GM12874 (cell line): ENCODE results near the gene COLEC12.

ENCODE experiments used
- TF ChIP-seq, protein P1 (sequence below): IDR thresholded peaks from 2 replicates; pipeline ENCODE4 v1.5.1; 2011; ENCODE audit warnings: low read depth, mild to moderate bottlenecking, control low read depth, low read length, moderate library complexity; ENCODE audit not compliant: insufficient read depth

Gene COLEC12

DNA sequence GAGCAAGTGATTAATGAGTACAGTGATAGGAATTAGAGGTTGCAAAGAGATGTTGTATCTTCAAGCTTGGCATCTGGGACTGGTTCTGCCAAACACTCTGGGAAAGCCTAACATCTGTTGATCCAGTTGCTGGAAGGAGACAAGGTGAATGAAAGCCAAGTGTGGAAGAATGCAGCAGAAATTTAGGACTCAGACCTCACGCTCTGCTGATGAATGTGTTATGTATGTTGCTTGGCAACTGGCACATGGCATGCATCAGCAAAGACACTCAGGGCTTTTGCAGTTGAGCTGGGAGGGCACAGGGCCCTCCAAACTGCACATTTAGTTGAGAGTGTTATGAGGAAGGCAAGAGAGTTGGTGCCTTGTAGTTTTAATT is 105.5 kb downstream of the COLEC12 start:
- TF ChIP-seq, protein P1, sequence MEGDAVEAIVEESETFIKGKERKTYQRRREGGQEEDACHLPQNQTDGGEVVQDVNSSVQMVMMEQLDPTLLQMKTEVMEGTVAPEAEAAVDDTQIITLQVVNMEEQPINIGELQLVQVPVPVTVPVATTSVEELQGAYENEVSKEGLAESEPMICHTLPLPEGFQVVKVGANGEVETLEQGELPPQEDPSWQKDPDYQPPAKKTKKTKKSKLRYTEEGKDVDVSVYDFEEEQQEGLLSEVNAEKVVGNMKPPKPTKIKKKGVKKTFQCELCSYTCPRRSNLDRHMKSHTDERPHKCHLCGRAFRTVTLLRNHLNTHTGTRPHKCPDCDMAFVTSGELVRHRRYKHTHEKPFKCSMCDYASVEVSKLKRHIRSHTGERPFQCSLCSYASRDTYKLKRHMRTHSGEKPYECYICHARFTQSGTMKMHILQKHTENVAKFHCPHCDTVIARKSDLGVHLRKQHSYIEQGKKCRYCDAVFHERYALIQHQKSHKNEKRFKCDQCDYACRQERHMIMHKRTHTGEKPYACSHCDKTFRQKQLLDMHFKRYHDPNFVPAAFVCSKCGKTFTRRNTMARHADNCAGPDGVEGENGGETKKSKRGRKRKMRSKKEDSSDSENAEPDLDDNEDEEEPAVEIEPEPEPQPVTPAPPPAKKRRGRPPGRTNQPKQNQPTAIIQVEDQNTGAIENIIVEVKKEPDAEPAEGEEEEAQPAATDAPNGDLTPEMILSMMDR: no peak

DNA sequence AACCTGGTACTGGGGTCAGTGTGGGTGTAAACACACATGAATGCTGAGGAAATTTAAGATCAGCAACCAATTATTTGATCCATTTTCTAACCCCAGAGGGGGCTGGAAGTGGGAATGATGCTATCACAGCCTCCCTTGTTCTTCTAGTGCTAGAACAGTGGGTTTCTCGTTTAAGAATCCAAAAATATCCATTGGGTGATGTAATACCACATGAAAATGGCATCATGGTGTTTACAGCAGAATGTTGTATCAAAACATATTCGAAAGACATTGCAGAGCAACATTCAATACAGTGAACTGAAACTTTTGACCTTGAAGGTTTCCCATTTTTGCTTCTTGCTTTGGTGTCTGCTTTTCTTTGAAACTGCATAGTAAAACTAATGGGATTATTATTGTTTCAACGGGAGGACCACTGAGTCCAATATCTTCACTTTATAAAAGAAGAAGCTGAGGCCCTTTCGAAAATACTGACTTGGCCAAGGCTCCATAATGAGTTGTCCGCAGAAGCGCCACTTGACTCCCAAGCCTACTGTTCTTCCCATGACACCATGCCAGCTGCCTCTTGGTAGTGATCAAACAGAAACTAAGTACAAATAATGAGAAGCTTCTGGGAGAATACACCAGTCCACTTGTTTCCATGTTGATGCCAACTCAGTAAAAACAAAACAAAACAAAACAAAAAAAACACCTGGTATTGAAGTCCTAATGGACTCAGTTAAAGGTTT is 106.1 kb downstream of the COLEC12 start:
- TF ChIP-seq, protein P1: no peak

DNA sequence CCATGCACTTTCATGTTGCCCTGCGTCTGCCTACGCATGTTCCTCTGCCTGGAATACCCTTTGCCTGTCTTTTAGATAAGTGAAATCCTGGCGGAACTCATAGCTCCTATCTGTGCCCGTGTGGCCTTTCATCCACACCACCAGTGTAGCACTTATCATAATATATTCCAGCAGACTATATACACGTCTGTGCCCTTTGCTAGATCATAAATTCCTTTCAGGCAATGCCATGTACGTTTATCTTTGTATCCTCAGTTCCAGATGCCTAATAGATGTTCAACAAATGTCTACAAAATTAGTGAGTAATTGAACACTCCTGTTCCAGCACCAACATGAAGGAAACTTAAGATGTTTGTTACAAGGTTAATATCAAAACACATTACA is 106.9 kb downstream of the COLEC12 start:
- TF ChIP-seq, protein P1: no peak

DNA sequence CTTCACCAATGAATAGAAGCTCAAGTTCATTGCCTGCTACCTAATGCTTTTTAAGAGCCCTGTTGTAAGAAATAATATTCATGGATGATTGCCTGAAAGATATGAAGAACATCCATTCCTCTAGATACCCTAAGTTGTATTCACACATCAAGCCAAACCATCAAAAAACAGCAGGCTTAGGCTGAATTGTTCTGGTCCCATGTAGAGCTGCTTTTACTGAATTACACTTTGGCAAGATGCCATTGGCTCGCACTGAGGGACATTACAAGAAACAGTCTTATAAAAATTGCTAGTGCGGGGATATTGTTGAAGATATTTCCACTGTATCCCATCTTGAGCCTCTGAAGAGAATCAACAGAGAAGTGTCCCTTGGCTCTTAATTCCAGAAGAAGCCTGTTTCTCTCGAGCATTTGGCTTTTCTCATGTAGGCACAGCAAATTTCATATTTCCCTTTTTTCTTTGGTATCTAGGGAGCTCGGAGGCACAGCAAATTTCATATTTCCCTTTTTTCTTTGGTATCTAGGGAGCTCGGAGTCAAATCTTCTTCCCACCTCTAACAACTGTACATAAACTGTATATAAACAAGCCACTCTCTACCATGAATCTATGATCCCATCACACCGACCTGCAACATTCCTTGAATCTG is 107.5 kb downstream of the COLEC12 start:
- TF ChIP-seq, protein P1: no peak

DNA sequence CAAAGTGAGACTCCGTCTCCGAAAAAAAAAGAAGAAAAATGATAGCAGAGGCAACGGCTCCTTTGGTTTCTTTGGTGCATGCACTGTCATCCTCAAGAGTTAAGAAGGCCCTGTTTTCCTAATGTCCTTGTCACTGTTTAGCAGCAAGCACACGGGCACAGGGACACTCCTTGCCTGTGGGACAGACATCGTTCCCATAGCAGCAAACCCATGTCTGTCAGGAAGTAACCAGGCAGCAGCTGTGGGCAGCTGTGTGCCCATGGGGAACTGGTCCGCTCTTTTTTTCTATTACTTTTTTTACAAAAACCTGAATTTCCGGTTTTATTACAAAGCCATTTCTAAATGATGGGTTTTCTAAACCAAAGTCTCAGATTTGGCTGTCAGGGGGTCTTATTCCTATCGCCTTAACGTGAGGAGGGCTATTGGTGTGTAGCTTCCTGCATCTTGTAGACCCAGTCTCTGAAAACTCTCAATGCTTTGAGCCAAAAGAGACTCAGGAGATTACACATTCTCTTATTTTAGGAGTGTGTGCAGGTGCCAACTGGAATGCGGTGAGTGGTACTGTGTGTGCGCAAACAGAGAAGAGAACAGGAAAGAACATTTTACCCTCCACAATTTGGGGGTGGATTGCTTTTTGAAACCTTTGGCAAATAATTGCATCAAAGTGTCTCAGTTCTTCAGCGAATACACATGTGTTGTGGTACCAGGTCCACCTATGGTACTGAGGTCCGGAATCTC is 109.6 kb downstream of the COLEC12 start:
- TF ChIP-seq, protein P1: no peak

DNA sequence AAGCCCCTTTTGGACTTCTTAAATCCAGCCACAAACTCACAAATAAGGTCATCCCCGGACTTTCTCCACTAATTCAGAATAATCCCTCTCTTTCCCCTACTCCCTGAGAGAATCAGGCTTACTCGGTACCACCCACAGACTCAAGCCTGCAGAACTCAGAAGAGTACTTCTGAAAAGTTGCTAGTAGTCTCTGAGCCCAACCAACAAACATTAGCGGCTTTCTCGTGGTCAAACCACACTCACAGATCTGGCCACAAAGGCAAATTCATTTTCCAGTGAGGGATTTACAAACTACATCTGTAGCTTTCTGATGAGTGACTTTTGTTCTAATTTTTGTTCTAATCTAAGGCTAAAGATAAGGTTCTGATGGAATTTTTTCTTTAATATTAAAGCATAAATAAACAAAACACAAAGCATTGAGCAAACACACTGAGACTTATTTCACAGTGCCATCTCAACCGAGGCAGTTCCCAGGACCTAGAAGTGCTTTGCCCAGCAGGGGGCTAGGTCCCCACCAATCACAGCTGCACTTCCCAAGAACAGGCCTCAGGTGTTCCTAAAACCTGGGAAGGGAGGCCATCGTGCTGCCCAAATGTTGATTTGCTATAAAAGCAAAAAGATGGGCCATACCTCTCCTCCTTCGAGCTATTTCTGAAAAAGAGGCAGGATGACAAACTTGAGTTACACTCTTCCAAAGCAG is 110.7 kb downstream of the COLEC12 start:
- TF ChIP-seq, protein P1: no peak

DNA sequence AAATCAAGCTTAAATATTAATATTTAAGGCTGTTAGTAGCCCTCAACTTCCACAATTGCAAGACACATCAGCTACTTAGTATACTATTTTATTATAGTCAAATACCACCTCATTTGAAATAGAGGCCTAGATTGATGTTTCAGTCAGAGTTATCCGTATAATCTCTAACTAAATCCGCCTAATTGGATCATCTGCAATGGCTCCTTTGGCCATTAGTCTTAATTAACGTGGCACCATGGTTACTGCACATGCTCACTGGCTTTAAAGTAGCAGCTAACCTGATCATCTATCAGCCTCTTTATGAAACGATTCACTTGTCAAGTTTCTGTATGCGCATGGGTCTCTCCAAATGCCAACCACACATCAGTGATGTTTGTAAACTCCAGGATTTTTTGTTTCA is 112.3 kb downstream of the COLEC12 start:
- TF ChIP-seq, protein P1: no peak
